ENCODE results near the gene ANKRD33B. TPM values are rescaled to one million over a fixed set of nuclear protein-coding genes. Genes with fewer than 3 reads are reported as not detected.

The ANKRD33B gene
- total and polyA plus RNA-seq, 9 of the 15 experiments (the other 6 are each of a cell fraction or from before 2014, with no cell fraction given) = 0.10 to 1.7 (median 0.40) TPM

GRCh38 chr5:10582512-10582897 is 18.6 kb downstream of the ANKRD33B start:
- DNase-seq (ENCODE audit: extremely low read depth in 1 of 4, low spot score in 3 of 4) = no peak
- POLR2A ChIA-PET = no interaction called here
- no TSS peak for BruUV-seq (replicated peaks)
- H3K9ac ChIP-seq (ENCODE audit: insufficient read depth in 1 of 2, low read depth in 2 of 2, low read length in 2 of 2) = no peak overlapping the region; a peak in 1 of 4 replicates
- H3K4me3 ChIP-seq = no peak overlapping the region
- no peaks in the 10 kb centered on the region for H3K79me2 ChIP-seq (ENCODE audit: control insufficient read depth, insufficient read depth, low read length)
- H3K36me3 ChIP-seq (ENCODE audit: control insufficient read depth, insufficient read depth, low read length) = no peaks in the 10 kb centered on the region
- in situ Hi-C loops (cut with MboI) (no loop called here), intact Hi-C loops (cut with micrococcal nuclease) (no loop called here)
- H3K9me3 ChIP-seq (replicated peaks; ENCODE audit: control insufficient read depth, insufficient read depth, low read depth, low read length) = no peaks in the 10 kb centered on the region
- CTCF ChIA-PET (ENCODE audit: low intra/inter-chr PET ratio) = no interaction called here
- H3K4me2 ChIP-seq (ENCODE audit: insufficient read depth, low read length) = no peak overlapping the region
- no peak for ATAC-seq
- peaks cover 3 to 13% of the 10 kb centered on the region in 2 experiments for H3K4me1 ChIP-seq (replicated peaks in 1 of 2; ENCODE audit: control insufficient read depth in 2 of 2, insufficient read depth in 2 of 2, low read length in 2 of 2)
- H3K9me1 ChIP-seq (ENCODE audit: control insufficient read depth, insufficient read depth, low read length) = no peaks in the 10 kb centered on the region
- no peak overlapping the region for H2AFZ ChIP-seq (ENCODE audit: low read depth, low read length)
- H4K20me1 ChIP-seq (replicated peaks; ENCODE audit: control insufficient read depth, insufficient read depth, low read length) = no peaks in the 10 kb centered on the region
- H3K27ac ChIP-seq (ENCODE audit: extremely low read depth, low read depth, low read length) = no peak overlapping the region
- no peak for FAIRE-seq
- no peaks in the 10 kb centered on the region for H3K27me3 ChIP-seq (ENCODE audit: control insufficient read depth in 2 of 2, insufficient read depth in 2 of 2, low read length in 2 of 2)
- TF ChIP-seq RAD51 (IDR thresholded peaks at IDR 0.05; ENCODE audit: borderline replicate concordance, low read depth) = no peak
- no peak for TF ChIP-seq SREBF1 (IDR thresholded peaks at IDR 0.05; ENCODE audit: borderline replicate concordance, low read depth, low read length)
- no peak for TF ChIP-seq EZH2 (IDR thresholded peaks at IDR 0.05; ENCODE audit: borderline replicate concordance, low read depth, low read length)
- no peak for TF ChIP-seq TFAM (CRISPR knock-in tag; conservative IDR thresholded peaks at IDR 0.05)
- no peak for TF ChIP-seq ZFPM2 (CRISPR knock-in tag; IDR thresholded peaks at IDR 0.05)
- TF ChIP-seq BRD9 (IDR thresholded peaks at IDR 0.05; ENCODE audit: low read depth, partially characterized antibody) = no peak
- TF ChIP-seq ZNF830 (CRISPR knock-in tag; IDR thresholded peaks at IDR 0.05) = no peak
- TF ChIP-seq ZNF175 (CRISPR knock-in tag; IDR thresholded peaks at IDR 0.05; ENCODE audit: low read depth) = no peak
- no peak for TF ChIP-seq XRCC5 (IDR thresholded peaks at IDR 0.05; ENCODE audit: low read depth, low read length)
- TF ChIP-seq ARID2 (IDR thresholded peaks at IDR 0.05) = no peak
- TF ChIP-seq ARHGAP35 (IDR thresholded peaks at IDR 0.05; ENCODE audit: partially characterized antibody) = no peak
- no peak for TF ChIP-seq PHF20 (IDR thresholded peaks at IDR 0.05; ENCODE audit: partially characterized antibody)
- TF ChIP-seq MTA1 (IDR thresholded peaks at IDR 0.05; ENCODE audit: borderline replicate concordance) = no peak
- TF ChIP-seq RB1 (IDR thresholded peaks at IDR 0.05; ENCODE audit: low read depth) = no peak
- no peak for TF ChIP-seq ZNF384 (IDR thresholded peaks at IDR 0.05; ENCODE audit: low read depth, low read length)
- WGBS (ENCODE audit: insufficient coverage, low coverage, missing lambda C conversion rate) = 81% methylated on average over 8 of the region's 8 CpGs

Measured in K562 (cell line).